Activated CD4-positive, alpha-beta T cell treated with anti-CD3 and anti-CD28 coated beads for 36 hours (primary cell): ENCODE data around the gene HOXD8. TPM values are rescaled to one million over a fixed set of nuclear protein-coding genes. Genes with fewer than 3 reads are reported as not detected.

Experiments used
- ATAC-seq: fragments of 200-7000 bp; cut with Tn5 transposase; one replicate; pipeline ENCODE4 v1.10.0; 2021; ENCODE audit warnings: mild to moderate bottlenecking, moderate library complexity
- CTCF ChIA-PET: fragments of 350-600 bp; sonication (Branson Sonifier 250); formaldehyde crosslinking; loops from one replicate; lab custom pipeline; 2021; ENCODE audit warnings: antibody characterized with exemption; lab: Charles Lee
- POLR2A ChIA-PET: fragments of 350-600 bp; sonication (Branson Sonifier 250); formaldehyde crosslinking; loops from one replicate; lab custom pipeline; 2021; ENCODE audit warnings: antibody characterized with exemption, inconsistent platforms; lab: Charles Lee
- DNase-seq: peaks from one replicate; pipeline ENCODE4 v3.0.0-alpha.2; 2020
- H3K27ac Mint-ChIP-seq: one replicate; pipeline ENCODE4 v1.8.0; 2021; ENCODE audit warnings: mixed read lengths
- H3K27me3 Mint-ChIP-seq: one replicate; pipeline ENCODE4 v1.8.0; 2021; ENCODE audit warnings: mixed read lengths
- H3K36me3 Mint-ChIP-seq: one replicate; pipeline ENCODE4 v1.8.0; 2021; ENCODE audit warnings: low read depth, mixed read lengths
- H3K4me1 Mint-ChIP-seq: one replicate; pipeline ENCODE4 v1.8.0; 2021; ENCODE audit warnings: mixed read lengths
- H3K4me3 Mint-ChIP-seq: one replicate; pipeline ENCODE4 v1.8.0; 2021; ENCODE audit warnings: mild to moderate bottlenecking, moderate library complexity, mixed read lengths
- H3K9me3 Mint-ChIP-seq: one replicate; pipeline ENCODE4 v1.8.0; 2021; ENCODE audit warnings: low read depth, mixed read lengths
- intact Hi-C, 2 experiments: fragments of 100-400 bp; cut with DNase I in 1 of 2; cut with micrococcal nuclease in 1 of 2; formaldehyde crosslinking; loops; one replicate each; pipeline versions ENCODE4 v1.14.2 to v1.15.1; 2022 to 2024; cut with DNase I, micrococcal nuclease
- total RNA-seq, 2 experiments: library from RNA; stranded (reverse); gene quantifications; one replicate each; pipeline ENCODE4 v1.2.3, GENCODE V29; 2021

Gene HOXD8
- not detected for total RNA-seq

GRCh38 chr2:176128982-176129796, at the start of gene HOXD8:
Gene HOXD8, plus strand, starts transcription at chr2:176129705. Its CDS starts 662 bp downstream, at chr2:176130367.
- Mint-ChIP-seq H3K9me3 (no peaks in the 10 kb centered on the region), H3K36me3 (no peaks in the 10 kb centered on the region), H3K4me1 (peaks cover 27% of the 10 kb centered on the region), H3K4me3 (peak within 1 kb of the TSS; percentile 41), H3K27me3 (peaks cover 75% of the 10 kb centered on the region), H3K27ac (no peak within 1 kb of the TSS)
- ATAC-seq (no peak), DNase-seq (peak; percentile 52)
- ChIA-PET POLR2A (no interaction called here), CTCF (interaction anchor here (0.6 to 4.2 kb wide), 6 partner anchors 16 to 1019 kb away, joined by 3 to 68 read pairs (median 5); no protein-coding TSS in a partner anchor)
- intact Hi-C loops, result loop anchor here (5.0 to 10.0 kb wide), 5 partner anchors 33 to 1794 kb away; partner anchors contain the start of gene SP9 (in 1 of the 2)

DNA sequence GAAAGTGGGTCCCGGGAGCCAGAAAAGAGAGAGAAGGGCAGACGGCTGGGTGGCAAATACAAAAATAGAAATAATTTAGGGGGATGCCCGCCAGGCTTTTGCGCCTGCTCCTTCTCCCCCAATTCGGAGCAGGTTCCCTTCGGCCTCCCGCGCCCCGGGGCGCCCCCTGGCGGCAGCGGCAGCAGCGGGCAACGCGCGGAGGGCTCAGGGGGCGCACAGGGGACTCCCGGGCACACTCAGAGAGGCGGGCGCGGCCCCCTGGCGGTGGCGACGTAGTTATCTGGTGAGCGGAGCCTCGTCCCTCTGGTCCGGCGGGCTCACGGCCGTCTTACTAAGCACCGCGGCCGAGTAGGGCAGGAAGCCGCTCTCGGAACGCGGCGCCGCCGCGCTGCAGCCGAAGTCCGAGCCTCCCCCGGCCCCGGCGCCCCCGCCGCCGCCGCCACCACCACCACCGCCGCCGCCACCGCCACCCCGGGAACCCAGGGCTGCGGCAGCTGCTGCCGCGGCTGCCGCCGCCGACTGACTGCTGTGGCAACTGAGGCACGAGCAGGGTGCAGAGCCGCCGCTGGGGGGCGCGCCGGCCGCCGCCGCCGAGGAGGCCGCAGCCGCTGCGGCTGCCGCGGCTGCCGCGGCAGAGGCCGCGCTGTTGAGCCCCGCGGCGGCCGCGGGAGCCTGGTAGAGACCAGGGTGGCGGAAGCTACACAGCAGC, 49.5 kb upstream of the HOXD8 start:
- DNase-seq, result peak; percentile 63
- Mint-ChIP-seq H3K9me3 (peaks cover 12% of the 10 kb centered on the region), H3K27me3 (peaks cover 70% of the 10 kb centered on the region), H3K4me1 (peaks cover 13% of the 10 kb centered on the region), H3K36me3 (peaks cover 9% of the 10 kb centered on the region), H3K27ac (no peak overlapping the region), H3K4me3 (peak overlapping the region; percentile 46)
- intact Hi-C loops, result loop anchor here (5.0 to 10.0 kb wide), 4 partner anchors 32 to 1748 kb away; partner anchors contain the start of genes SP9 (in 2 of the 2) and HOXD9 (in 1 of the 2)
- POLR2A ChIA-PET, result no interaction called here
- peak; percentile 47 for ATAC-seq
- CTCF ChIA-PET, result interaction anchor here (0.8 to 1.0 kb wide), 2 partner anchors 389 to 390 kb away, joined by 3 to 5 read pairs; no protein-coding TSS in a partner anchor

- intact Hi-C loops, result loop anchor here (1.0 to 10.0 kb wide), 4 partner anchors 13 to 1748 kb away; partner anchors contain the start of genes SP9 (in 2 of the 2) and HOXD9 (in 1 of the 2)
- Mint-ChIP-seq H3K4me1 (peaks cover 13% of the 10 kb centered on the region), H3K9me3 (peaks cover 6% of the 10 kb centered on the region), H3K27ac (no peak overlapping the region), H3K36me3 (peaks cover 9% of the 10 kb centered on the region), H3K4me3 (peak overlapping the region; percentile 48), H3K27me3 (peaks cover 69% of the 10 kb centered on the region)
- POLR2A ChIA-PET, result no interaction called here
- DNase-seq, result peak; percentile 54
- CTCF ChIA-PET, result interaction anchor here (0.5 to 1.0 kb wide), 5 partner anchors 21 to 726 kb away, joined by 3 to 5 read pairs (median 3); partner anchors contain the start of gene HOXD4
- peak; percentile 16 for ATAC-seq
Observed at GRCh38 chr2:176080540-176081375, 48.7 kb upstream of the HOXD8 start.

- Mint-ChIP-seq H3K9me3 (peaks cover 6% of the 10 kb centered on the region), H3K27ac (no peak overlapping the region), H3K4me3 (peak overlapping the region; percentile 48), H3K27me3 (peaks cover 68% of the 10 kb centered on the region), H3K4me1 (peaks cover 13% of the 10 kb centered on the region), H3K36me3 (peaks cover 9% of the 10 kb centered on the region)
- CTCF ChIA-PET, result interaction anchor here (0.5 to 1.0 kb wide), 6 partner anchors 16 to 726 kb away, joined by 3 to 5 read pairs (median 4); partner anchors contain the start of gene HOXD4
- intact Hi-C loops, result loop anchor here (1.0 to 10.0 kb wide), 4 partner anchors 12 to 1749 kb away; partner anchors contain the start of genes SP9 (in 2 of the 2) and HOXD9 (in 1 of the 2)
- DNase-seq (no peak), ATAC-seq (no peak)
- POLR2A ChIA-PET, result interaction anchor here (0.6 kb wide), 1 partner anchor 608 kb away, joined by 5 read pairs; no protein-coding TSS in a partner anchor
Observed at GRCh38 chr2:176081376-176081836, 48.1 kb upstream of the HOXD8 start.

- Mint-ChIP-seq H3K27ac (no peak overlapping the region), H3K36me3 (peaks cover 9% of the 10 kb centered on the region), H3K4me3 (peak overlapping the region; percentile 15), H3K4me1 (peaks cover 13% of the 10 kb centered on the region), H3K9me3 (peaks cover 4% of the 10 kb centered on the region), H3K27me3 (peaks cover 71% of the 10 kb centered on the region)
- intact Hi-C loops, result loop anchor here (1.0 to 10.0 kb wide), 7 partner anchors 11 to 1750 kb away; partner anchors contain the start of genes HOXD9 (in 2 of the 2), SP9 (in 2 of the 2) and HOXD12 (in 1 of the 2)
- DNase-seq (no peak), ATAC-seq (no peak)
- ChIA-PET POLR2A (interaction anchor here (0.6 kb wide), 1 partner anchor 608 kb away, joined by 5 read pairs; no protein-coding TSS in a partner anchor), CTCF (interaction anchor here (0.7 to 1.0 kb wide), 3 partner anchors 16 to 87 kb away, joined by 4 read pairs; partner anchors contain the start of gene HOXD4)
Observed at GRCh38 chr2:176081837-176082524, 47.5 kb upstream of the HOXD8 start.

DNA sequence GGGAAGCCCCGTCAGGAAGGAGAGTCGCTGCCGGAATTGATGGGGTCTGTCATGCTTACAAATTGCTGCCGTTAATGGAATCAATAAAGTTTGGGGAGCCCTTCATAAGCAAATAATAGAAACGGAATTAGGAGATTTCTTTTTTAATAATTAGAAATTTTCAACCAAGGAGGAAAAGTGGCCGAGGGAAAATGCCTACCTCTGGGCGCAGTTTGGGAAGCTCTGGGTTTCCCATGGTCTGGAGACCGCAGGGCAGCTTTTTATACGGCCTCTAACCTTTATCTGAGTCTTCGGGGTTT, 47.0 kb upstream of the HOXD8 start:
- Mint-ChIP-seq H3K27me3 (peaks cover 75% of the 10 kb centered on the region), H3K4me1 (peaks cover 13% of the 10 kb centered on the region), H3K36me3 (peaks cover 9% of the 10 kb centered on the region), H3K4me3 (peak overlapping the region; percentile 15), H3K9me3 (peaks cover 4% of the 10 kb centered on the region), H3K27ac (no peak overlapping the region)
- POLR2A ChIA-PET, result no interaction called here
- intact Hi-C loops, result loop anchor here (1.0 to 10.0 kb wide), 6 partner anchors 17 to 1750 kb away; partner anchors contain the start of genes HOXD9 (in 2 of the 2), SP9 (in 2 of the 2) and HOXD12 (in 1 of the 2)
- DNase-seq (no peak), ATAC-seq (no peak)
- CTCF ChIA-PET, result interaction anchor here (0.7 to 1.0 kb wide), 2 partner anchors 86 to 476 kb away, joined by 4 read pairs; no protein-coding TSS in a partner anchor

DNA sequence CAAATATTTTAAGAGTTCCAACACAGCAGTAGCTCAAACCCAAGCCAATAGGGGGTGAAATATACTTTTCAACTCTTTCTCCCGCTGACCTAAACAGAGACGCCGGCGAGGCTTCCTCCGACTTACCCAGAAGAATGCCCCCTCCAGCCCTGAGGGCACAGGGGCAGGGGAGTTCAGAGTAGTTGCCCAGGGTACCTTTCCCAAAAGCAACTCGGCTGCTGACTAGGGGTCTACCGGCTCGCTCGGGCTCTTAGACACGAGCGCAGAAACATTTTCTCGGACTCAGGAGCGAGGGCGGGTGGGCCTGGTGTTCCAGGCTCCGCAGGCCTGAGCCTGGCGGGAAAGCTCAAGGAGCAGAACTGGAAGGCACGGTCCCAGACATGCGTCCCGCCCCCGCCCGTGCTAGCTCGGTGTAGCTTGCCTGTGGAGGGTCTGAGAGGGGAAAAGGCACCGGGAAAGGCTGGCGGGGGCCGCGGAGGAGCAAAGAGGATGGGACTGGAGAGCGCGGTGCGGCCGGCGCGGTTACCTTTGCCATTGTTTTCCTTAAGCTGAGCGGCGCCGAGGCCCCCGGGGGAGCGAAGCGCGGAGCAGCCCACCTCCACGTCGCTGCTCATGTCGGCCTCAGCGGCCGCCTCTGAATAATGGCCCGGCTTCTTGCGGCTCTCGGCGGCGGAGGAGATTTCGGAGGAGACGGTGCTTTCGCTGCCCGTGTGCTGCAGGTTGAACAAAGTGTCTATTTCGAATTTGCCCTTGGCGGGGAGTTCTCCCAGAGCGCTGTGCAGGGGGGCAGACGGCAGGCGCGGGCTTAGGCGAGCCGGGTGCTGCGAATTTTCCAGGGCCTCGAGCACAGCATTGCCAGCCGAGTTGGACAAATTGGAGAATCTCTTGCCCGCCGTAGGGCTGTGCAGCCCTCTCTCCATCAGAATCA, 46.4 kb upstream of the HOXD8 start:
- no peak overlapping the region for H3K27ac Mint-ChIP-seq
- peaks cover 4% of the 10 kb centered on the region for H3K9me3 Mint-ChIP-seq
- peak overlapping the region; percentile 15 for H3K4me3 Mint-ChIP-seq
- peaks cover 80% of the 10 kb centered on the region for H3K27me3 Mint-ChIP-seq
- POLR2A ChIA-PET, result no interaction called here
- CTCF ChIA-PET, result interaction anchor here (0.7 to 1.0 kb wide), 2 partner anchors 85 to 476 kb away, joined by 4 read pairs; no protein-coding TSS in a partner anchor
- DNase-seq, result no peak
- intact Hi-C loops, result loop anchor here (1.0 to 10.0 kb wide), 6 partner anchors 16 to 1751 kb away; partner anchors contain the start of genes HOXD9 (in 2 of the 2), SP9 (in 2 of the 2) and HOXD12 (in 1 of the 2)
- H3K36me3 Mint-ChIP-seq, result peaks cover 9% of the 10 kb centered on the region
- H3K4me1 Mint-ChIP-seq, result peaks cover 13% of the 10 kb centered on the region
- no peak for ATAC-seq

DNA sequence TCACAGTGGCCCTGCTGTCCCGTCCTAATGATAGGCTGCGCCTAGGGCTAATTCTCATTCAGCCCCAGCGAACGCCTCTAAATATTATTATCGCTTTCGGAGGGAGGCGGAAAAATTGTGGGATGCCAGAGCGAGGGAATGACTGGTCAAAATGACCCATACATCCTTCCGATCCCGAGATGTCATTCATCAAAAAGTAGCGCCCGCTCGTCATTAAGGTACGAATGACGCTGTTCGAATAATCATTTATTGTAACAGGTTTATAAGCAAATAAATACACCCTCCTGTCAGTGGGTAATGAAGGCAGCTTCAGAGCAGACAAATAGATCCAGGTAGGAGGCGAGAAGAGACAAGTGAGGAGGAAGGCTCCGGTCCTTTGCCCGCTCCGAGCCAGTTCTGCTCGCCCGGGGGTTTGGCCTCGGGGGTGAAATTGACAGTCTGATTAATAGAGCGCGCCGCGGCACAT, 45.7 kb upstream of the HOXD8 start, which contains the start of gene EVX2:
TSS of gene EVX2 (minus strand) at position 167 of the 466 bp plus-strand sequence. CDS start 186 bp downstream, outside the sequence.
- Mint-ChIP-seq H3K4me3 (peak within 1 kb of the TSS; percentile 15), H3K4me1 (peaks cover 17% of the 10 kb centered on the region), H3K27me3 (peaks cover 80% of the 10 kb centered on the region), H3K36me3 (peaks cover 13% of the 10 kb centered on the region), H3K27ac (no peak within 1 kb of the TSS), H3K9me3 (peaks cover 4% of the 10 kb centered on the region)
- intact Hi-C loops, result loop anchor here (2.0 to 10.0 kb wide), 6 partner anchors 29 to 1752 kb away; partner anchors contain the start of genes HOXD9 (in 2 of the 2) and SP9 (in 2 of the 2)
- DNase-seq (no peak), ATAC-seq (no peak)
- ChIA-PET CTCF (no interaction called here), POLR2A (no interaction called here)
